HepG2 (cell line): ENCODE measurements around the gene ZFP64. TPM values are rescaled to one million over a fixed set of nuclear protein-coding genes. Genes with fewer than 3 reads are reported as not detected.
A peak's percentile ranks its signal among the peaks of the same experiment; 100 is the strongest.

Source experiments
- AGO1 ChIP-seq: fragments of 200-400 bp; formaldehyde crosslinking; IDR thresholded peaks from 2 replicates; pipeline ENCODE4 v1.6.1; 2017; ENCODE audit warnings: mild to moderate bottlenecking, low read depth, low read length, moderate library complexity; ENCODE audit not compliant: poor library complexity, severe bottlenecking
- BRD4 ChIP-seq: sonication (generic); formaldehyde crosslinking; IDR thresholded peaks from 2 replicates; pipeline ENCODE4 v1.4.0; 2020; ENCODE audit warnings: missing genetic modification reagents
- CREB3 ChIP-seq: sonication (generic); formaldehyde crosslinking; IDR thresholded peaks from 2 replicates; pipeline ENCODE4 v1.5.0; 2020; ENCODE audit warnings: missing genetic modification reagents
- DZIP1 ChIP-seq: sonication (generic); formaldehyde crosslinking; IDR thresholded peaks from 2 replicates; pipeline ENCODE4 v1.5.0; 2020; ENCODE audit warnings: mild to moderate bottlenecking, missing genetic modification reagents
- HMGXB4 ChIP-seq, 2 experiments: sonication (generic) in 1 of 2; formaldehyde crosslinking in 1 of 2; IDR thresholded peaks; 2 replicates each; pipeline versions ENCODE4 v1.4.0 to v1.6.1; 2018 to 2020; ENCODE audit warnings: missing genetic modification reagents in 2 of 2, borderline replicate concordance in 1 of 2, low read depth in 1 of 2, mild to moderate bottlenecking in 1 of 2, missing biosample characterization in 1 of 2
- KDM6A ChIP-seq: IDR thresholded peaks from 2 replicates; pipeline ENCODE4 v1.6.1; 2016; ENCODE audit warnings: low read depth
- KLF16 ChIP-seq, 2 experiments: sonication (generic) in 1 of 2; formaldehyde crosslinking in 1 of 2; IDR thresholded peaks; 2 replicates each; pipeline versions ENCODE4 v1.6.1 to v1.8.0; 2016 to 2023; ENCODE audit warnings: missing genetic modification reagents in 2 of 2, missing compliant biosample characterization in 1 of 2
- MAFG ChIP-seq: sonication (generic); formaldehyde crosslinking; IDR thresholded peaks from 2 replicates; pipeline ENCODE4 v1.5.1; 2020; ENCODE audit warnings: mild to moderate bottlenecking, missing genetic modification reagents
- NFIB ChIP-seq: sonication (generic); formaldehyde crosslinking; IDR thresholded peaks from 2 replicates; pipeline ENCODE4 v1.9.0; 2021; ENCODE audit warnings: missing genetic modification reagents, mild to moderate bottlenecking, borderline replicate concordance
- PAWR ChIP-seq: sonication (generic); formaldehyde crosslinking; IDR thresholded peaks from 2 replicates; pipeline ENCODE4 v1.4.0; 2020; ENCODE audit warnings: missing genetic modification reagents, mild to moderate bottlenecking, borderline replicate concordance
- RFX1 ChIP-seq: fragments of 450-650 bp; IDR thresholded peaks from 2 replicates; pipeline ENCODE4 v1.6.1; 2017
- SKIL ChIP-seq: sonication (generic); formaldehyde crosslinking; IDR thresholded peaks from 2 replicates; pipeline ENCODE4 v1.8.0; 2022; ENCODE audit warnings: missing genetic modification reagents, mild to moderate bottlenecking, moderate library complexity, borderline replicate concordance
- SP2 ChIP-seq: sonication (generic); formaldehyde crosslinking; IDR thresholded peaks from 2 replicates; pipeline ENCODE4 v1.5.1; 2020; ENCODE audit warnings: mild to moderate bottlenecking, missing genetic modification reagents
- SPEN ChIP-seq: sonication (generic); formaldehyde crosslinking; IDR thresholded peaks from 2 replicates; pipeline ENCODE4 v1.5.1; 2020; ENCODE audit warnings: low read depth, mild to moderate bottlenecking, missing genetic modification reagents
- ZNF17 ChIP-seq: sonication (generic); formaldehyde crosslinking; IDR thresholded peaks from 2 replicates; pipeline ENCODE4 v1.5.0; 2020; ENCODE audit warnings: mild to moderate bottlenecking, missing genetic modification reagents
- ZNF263 ChIP-seq: sonication (generic); formaldehyde crosslinking; IDR thresholded peaks from 2 replicates; pipeline ENCODE4 v1.4.0; 2020; ENCODE audit warnings: missing genetic modification reagents
- ZNF414 ChIP-seq: sonication (generic); formaldehyde crosslinking; IDR thresholded peaks from 2 replicates; pipeline ENCODE4 v1.5.0; 2020; ENCODE audit warnings: missing genetic modification reagents
- ZNF432 ChIP-seq: sonication (generic); formaldehyde crosslinking; IDR thresholded peaks from 2 replicates; pipeline ENCODE4 v1.5.0; 2020; ENCODE audit warnings: missing genetic modification reagents, mild to moderate bottlenecking, borderline replicate concordance
- ZNF777 ChIP-seq: sonication (generic); formaldehyde crosslinking; IDR thresholded peaks from 2 replicates; pipeline ENCODE4 v1.4.0; 2020; ENCODE audit warnings: missing genetic modification reagents
- ZSCAN12 ChIP-seq: sonication (generic); formaldehyde crosslinking; IDR thresholded peaks from 2 replicates; pipeline ENCODE4 v1.9.0; 2021; ENCODE audit warnings: mild to moderate bottlenecking, missing genetic modification reagents
- ZSCAN20 ChIP-seq: sonication (generic); formaldehyde crosslinking; IDR thresholded peaks from 2 replicates; pipeline ENCODE4 v1.4.0; 2020; ENCODE audit warnings: missing genetic modification reagents, mild to moderate bottlenecking, borderline replicate concordance
- polyA plus RNA-seq, 8 experiments: library from polyadenylated mRNA; depleted of rRNA in 3 of 8; stranded (reverse) in 7 of 8; unstranded in 1 of 8; fragments of >200 nt; fragmentation: Illumina TruSeq in 4 of 8; extraction: Trizol in 4 of 8; gene quantifications; 2 replicates each; pipeline versions ENCODE4 v1.2.1 to v1.2.3, GENCODE V29; 2011 to 2016; ENCODE audit warnings: low read depth in 4 of 8, missing spikeins in 1 of 8, mixed read lengths in 1 of 8; ENCODE audit not compliant: insufficient read depth in 1 of 8
- total RNA-seq, 5 experiments: library from RNA; depleted of rRNA; stranded (reverse); fragments of >200 nt; fragmentation: Illumina TruSeq; extraction: Trizol; gene quantifications; 2 replicates each; pipeline ENCODE4 v1.2.3, GENCODE V29; 2016; ENCODE audit warnings: low read depth in 1 of 5

Gene ZFP64
- total and polyA plus RNA-seq, 2 of the 13 experiments (the other 11 are each of a cell fraction or from before 2014, with no cell fraction given) = 12.0 to 24.3 TPM

DNA sequence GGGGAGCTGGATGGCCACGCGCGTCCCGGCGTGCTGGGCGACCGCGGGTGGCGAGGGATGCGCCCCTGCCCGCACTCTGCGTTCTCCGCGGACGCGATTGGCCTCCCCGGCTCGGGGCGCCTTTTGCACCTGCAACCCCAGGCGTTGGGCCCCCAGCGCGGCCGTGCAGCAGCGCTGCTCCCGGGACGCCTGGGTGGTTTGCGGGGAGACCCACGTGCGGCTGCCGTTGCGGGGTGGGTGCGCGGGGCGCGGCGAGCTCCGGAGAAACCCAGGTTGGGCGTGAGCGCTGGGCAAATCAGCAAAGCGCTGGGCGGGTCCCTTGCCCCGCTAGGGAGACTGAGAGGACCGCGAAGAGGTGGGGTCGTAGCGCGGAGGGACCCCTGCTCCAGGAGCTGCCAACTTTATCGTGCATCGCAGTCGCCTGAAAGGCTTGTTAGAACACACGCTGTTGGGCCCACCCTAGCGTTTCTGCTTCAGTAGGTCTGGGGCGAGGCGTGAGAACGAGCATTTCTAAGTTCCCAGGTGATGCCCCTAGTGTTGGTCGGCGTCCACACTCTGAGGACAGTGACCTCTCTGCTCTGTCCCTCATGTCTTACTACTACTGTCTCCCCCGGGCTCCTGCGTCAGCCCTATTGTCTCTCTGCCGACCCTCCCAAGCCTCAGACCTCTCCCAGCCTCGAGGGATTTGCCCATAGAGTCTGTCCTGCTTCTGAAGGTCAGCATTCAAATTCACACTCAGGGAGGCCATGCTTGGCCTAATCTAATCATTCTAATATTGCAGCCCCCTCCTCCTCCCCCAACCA lies 538 bp upstream of the ZFP64 start (continued):
- peak; percentile 13 for TF ChIP-seq AGO1
- no peak for TF ChIP-seq BRD4 (CRISPR knock-in tag)
- 0 out of 2 replicates have a peak, but pooled peaks have one; percentile 18 for TF ChIP-seq SKIL (CRISPR knock-in tag)
- peak; percentile 90; the same call in 1 of the 2 replicates for TF ChIP-seq DZIP1 (CRISPR knock-in tag)
- TF ChIP-seq ZSCAN20 (CRISPR knock-in tag) = peak; percentile 62
- no peak for TF ChIP-seq RFX1
- TF ChIP-seq PAWR = no peak
- no peak; the same call in none of the 2 replicates for TF ChIP-seq ZNF777 (CRISPR knock-in tag)
- no peak; the same call in 1 of the 2 replicates for TF ChIP-seq SP2 (CRISPR knock-in tag)
- TF ChIP-seq MAFG = no peak; the same call in 1 of the 2 replicates
- no peak for TF ChIP-seq ZNF263
- no peak for TF ChIP-seq CREB3 (CRISPR knock-in tag)
- 0 out of 4 replicates have a peak, but pooled peaks of 1 of the 2 experiments have one; percentile 4 for TF ChIP-seq KLF16 (CRISPR knock-in tag; IDR thresholded peaks at IDR 0.05)
- peak; percentile 73 for TF ChIP-seq SPEN
- no peak for TF ChIP-seq KDM6A
- no peak for TF ChIP-seq ZNF17 (CRISPR knock-in tag)
- no peak for TF ChIP-seq NFIB
- no peak for TF ChIP-seq ZNF414 (CRISPR knock-in tag)
- TF ChIP-seq ZNF432 (CRISPR knock-in tag) = no peak
- no peak for TF ChIP-seq ZSCAN12 (CRISPR knock-in tag)
- peak; percentile 80 to 99 for TF ChIP-seq HMGXB4 (CRISPR knock-in tag; IDR thresholded peaks at IDR 0.05; ENCODE audit: borderline replicate concordance in 1 of 2, low read depth in 1 of 2)
